Prostate gland (tissue), 2 donors: ENCODE data around the gene ARSI. TPM values are rescaled to one million over a fixed set of nuclear protein-coding genes. Genes with fewer than 3 reads are reported as not detected.
"Not testable (repeated sequence)": the region's sequence is repeated elsewhere in the genome, so short reads cannot be mapped to it uniquely, and the experiment has no call there.

ENCODE experiments used
- DNase-seq: peaks from one replicate; pipeline ENCODE4 v3.0.0-alpha.2; 2019; ENCODE audit warnings: low spot score
- H3K27ac ChIP-seq, 2 donors: fragments of 200-600 bp; sonication (generic); 2 replicates each; pipeline ENCODE4 v1.5.1; 2017 to 2019
- H3K27me3 ChIP-seq: fragments of 200-600 bp; sonication (generic); replicated peaks from 2 replicates; pipeline ENCODE4 v1.5.1; 2019; ENCODE audit not compliant: insufficient read depth
- H3K36me3 ChIP-seq, 2 donors: fragments of 200-600 bp; sonication (generic); 1 replicate in 1 of 2; 2 replicates in 1 of 2; pipeline versions ENCODE4 v1.5.1 to v1.8.1; 2017 to 2019
- H3K4me1 ChIP-seq: fragments of 200-600 bp; sonication (generic); replicated peaks from 2 replicates; pipeline ENCODE4 v1.5.1; 2019
- H3K4me3 ChIP-seq, 2 donors: fragments of 200-600 bp; sonication (generic); 2 replicates each; pipeline ENCODE4 v1.5.1; 2017 to 2019
- H3K9me3 ChIP-seq: fragments of 200-600 bp; sonication (generic); 2 replicates; pipeline ENCODE4 v1.5.1; 2017
- CTCF ChIP-seq, 4 experiments: fragments of 200-600 bp in 2 of 4; fragments of 450-650 bp in 2 of 4; sonication (generic) in 2 of 4; IDR thresholded peaks; 1 replicate in 3 of 4; 2 replicates in 1 of 4; pipeline ENCODE4 v1.5.1; 2016 to 2019; ENCODE audit warnings: antibody characterized with exemption in 4 of 4, mild to moderate bottlenecking in 2 of 4, moderate library complexity in 2 of 4
- POLR2A ChIP-seq: fragments of 450-650 bp; IDR thresholded peaks from one replicate; pipeline ENCODE4 v1.6.1; 2016; ENCODE audit warnings: antibody characterized with exemption, mild to moderate bottlenecking
- POLR2AphosphoS5 ChIP-seq: sonication (generic); formaldehyde crosslinking; IDR thresholded peaks from one replicate; pipeline ENCODE4 v1.6.1; 2017; ENCODE audit warnings: antibody characterized with exemption
- WGBS: methylation state at CpG from one replicate; pipeline ENCODE4 v1.1.5; 2018; 5-methylcytosine and 5-hydroxymethylcytosine counted together
- intact Hi-C: fragments of 100-400 bp; cut with DNase I; formaldehyde crosslinking; loops from one replicate; pipeline ENCODE4 v1.14.2; 2022
- total RNA-seq, 2 donors: library from RNA; depleted of rRNA; stranded (reverse); fragments of >200 nt; gene quantifications; one replicate each; pipeline ENCODE4 v1.1.0, GENCODE V29; 2016

The ARSI gene
- total RNA-seq, 2 donors from 2014 or later = 1.5 to 1.6 TPM

- no peaks in the 10 kb centered on the region for H3K36me3 ChIP-seq
- intact Hi-C loops = no loop called here
- no peaks in the 10 kb centered on the region for H3K4me1 ChIP-seq
- H3K27ac ChIP-seq = no peak overlapping the region
- DNase-seq = no peak
- no peaks in the 10 kb centered on the region for H3K9me3 ChIP-seq
- no peaks in the 10 kb centered on the region for H3K27me3 ChIP-seq
- WGBS = 94% methylated on average over 6 of the region's 6 CpGs
- no peak overlapping the region for H3K4me3 ChIP-seq
- TF ChIP-seq POLR2A (no peak), CTCF (IDR thresholded peaks at IDR 0.05) (no peak), POLR2AphosphoS5 (no peak)
Measured at GRCh38 chr5:150252489-150252888, 50.2 kb downstream of the ARSI start.

- no peak for TF ChIP-seq POLR2AphosphoS5
- Histone ChIP-seq H3K27me3 (no peaks in the 10 kb centered on the region), H3K4me1 (no peaks in the 10 kb centered on the region), H3K9me3 (no peaks in the 10 kb centered on the region), H3K4me3 (no peak overlapping the region), H3K27ac (no peak overlapping the region), H3K36me3 (no peaks in the 10 kb centered on the region)
- WGBS = 97% methylated on average over 7 of the region's 7 CpGs
- no peak for DNase-seq
- intact Hi-C loops = no loop called here
Measured at GRCh38 chr5:150251504-150251903, 51.2 kb downstream of the ARSI start.

GRCh38 chr5:150249744-150250143, 53.0 kb downstream of the ARSI start:
- Histone ChIP-seq H3K9me3 (no peaks in the 10 kb centered on the region), H3K4me3 (no peak overlapping the region), H3K4me1 (no peaks in the 10 kb centered on the region), H3K36me3 (no peaks in the 10 kb centered on the region), H3K27ac (no peak overlapping the region), H3K27me3 (no peaks in the 10 kb centered on the region)
- 89% methylated on average over 5 of the region's 5 CpGs for WGBS
- intact Hi-C loops = no loop called here
- TF ChIP-seq POLR2A (no peak), CTCF (IDR thresholded peaks at IDR 0.05) (no peak), POLR2AphosphoS5 (no peak)
- DNase-seq = no peak

- no peaks in the 10 kb centered on the region for H3K36me3 ChIP-seq
- no peak for DNase-seq
- no peaks in the 10 kb centered on the region for H3K27me3 ChIP-seq
- no peaks in the 10 kb centered on the region for H3K9me3 ChIP-seq
- no peak overlapping the region for H3K27ac ChIP-seq
- 97% methylated on average over 3 of the region's 3 CpGs for WGBS
- H3K4me1 ChIP-seq = no peaks in the 10 kb centered on the region
- intact Hi-C loops = no loop called here
- TF ChIP-seq CTCF (IDR thresholded peaks at IDR 0.05) (no peak), POLR2A (no peak), POLR2AphosphoS5 (no peak)
- H3K4me3 ChIP-seq = no peak overlapping the region
Measured at GRCh38 chr5:150248946-150249345, 53.8 kb downstream of the ARSI start.

- H3K9me3 ChIP-seq, H3K27ac ChIP-seq, intact Hi-C loops, H3K36me3 ChIP-seq, H3K4me3 ChIP-seq, H3K27me3 ChIP-seq, H3K4me1 ChIP-seq, DNase-seq: not testable (repeated sequence)
- 84% methylated on average over 6 of the region's 6 CpGs for WGBS
Measured at GRCh38 chr5:150248493-150248892, 54.2 kb downstream of the ARSI start.

GRCh38 chr5:150247726-150248125, 55.0 kb downstream of the ARSI start:
- no peaks in the 10 kb centered on the region for H3K36me3 ChIP-seq
- no peak overlapping the region for H3K4me3 ChIP-seq
- WGBS = 95% methylated on average over 9 of the region's 9 CpGs
- no peak overlapping the region for H3K27ac ChIP-seq
- H3K4me1 ChIP-seq = no peaks in the 10 kb centered on the region
- no peaks in the 10 kb centered on the region for H3K27me3 ChIP-seq
- no peak for DNase-seq
- intact Hi-C loops = no loop called here
- no peaks in the 10 kb centered on the region for H3K9me3 ChIP-seq
- TF ChIP-seq POLR2A (no peak), CTCF (IDR thresholded peaks at IDR 0.05) (no peak), POLR2AphosphoS5 (no peak)
